Adipose tissue (tissue), 3 donors: Measurements from ENCODE around the gene KIF1A. TPM values are rescaled to one million over a fixed set of nuclear protein-coding genes. Genes with fewer than 3 reads are reported as not detected.

Experiments used
- H3K27ac ChIP-seq: one replicate; pipeline ENCODE4 v1.5.1; 2013; ENCODE audit warnings: low read depth, low read length
- WGBS, 3 donors: extraction: QIAGEN DNeasy Blood & Tissue Kit; methylation state at CpG; one replicate each; pipeline ENCODE4 v1.1.7; 2013; 5-methylcytosine and 5-hydroxymethylcytosine counted together
- polyA plus RNA-seq, 3 donors: library from polyadenylated mRNA; stranded (reverse); fragments of 200-250 nt; gene quantifications; one replicate each; pipeline ENCODE4 v1.2.3, GENCODE V29; 2013
- donor health status: healthy with polysubstance abuse.
- donor health status: Bipolar disorder and iron deficiency.
- donor health status: healthy.

KIF1A gene
- polyA plus RNA-seq, 3 donors, result 0.11 to 18.6 (median 0.18) TPM

- WGBS, 3 donors, result 81 to 88% (median 85%) methylated on average over 15 of the region's 15 CpGs
These were observed 3.7 kb upstream of the KIF1A start for GRCh38 chr2:240823449-240824336.

GRCh38 chr2:240822280-240822847, 2.3 kb upstream of the KIF1A start:
- WGBS, 3 donors, result 78 to 82% (median 80%) methylated on average over 4 of the region's 4 CpGs

More at GRCh38 chr2:240823449-240824336, 3.7 kb upstream of the KIF1A start:
- H3K27ac ChIP-seq, result no peak overlapping the region

GRCh38 chr2:240821429-240821778, 1.4 kb upstream of the KIF1A start:
- no peak overlapping the region for H3K27ac ChIP-seq
- WGBS, 3 donors, result 15 to 30% (median 16%) methylated on average over 7 of the region's 7 CpGs

More at GRCh38 chr2:240822280-240822847, 2.3 kb upstream of the KIF1A start:
- H3K27ac ChIP-seq, result no peak overlapping the region

GRCh38 chr2:240820607-240821428, 799 bp upstream of the KIF1A start:
- 2 to 3% (median 2%) methylated on average over 55 to 64 of the region's 64 CpGs for WGBS, 3 donors
- H3K27ac ChIP-seq, result no peak overlapping the region

- WGBS, 3 donors, result 1 to 2% (median 1%) methylated on average over 49 to 81 of the region's 81 CpGs
- H3K27ac ChIP-seq, result no peak overlapping the region
These were observed 727 bp downstream of the KIF1A start for GRCh38 chr2:240819126-240819857.

- whole genome bisulfite sequencing, 3 donors, result 19 to 23% (median 23%) methylated on average over 46 to 48 of the region's 48 CpGs
- H3K27ac ChIP-seq, result no peak overlapping the region
These were observed 1.5 kb downstream of the KIF1A start for GRCh38 chr2:240818293-240819125.

- WGBS, 3 donors, result 73 to 85% (median 85%) methylated on average over 18 to 19 of the region's 19 CpGs
- H3K27ac ChIP-seq, result no peak overlapping the region
These were observed 2.3 kb downstream of the KIF1A start for GRCh38 chr2:240817496-240818292.

- no peak overlapping the region for H3K27ac ChIP-seq
- 78 to 87% (median 84%) methylated on average over 12 of the region's 12 CpGs for WGBS, 3 donors
These were observed 3.2 kb downstream of the KIF1A start for GRCh38 chr2:240816584-240817495.

GRCh38 chr2:240815761-240816583, 4.0 kb downstream of the KIF1A start:
- H3K27ac ChIP-seq, result no peak overlapping the region
- 80 to 86% (median 86%) methylated on average over 9 of the region's 9 CpGs for WGBS, 3 donors

GRCh38 chr2:240814946-240815760, 4.9 kb downstream of the KIF1A start:
- H3K27ac ChIP-seq, result no peak overlapping the region

GRCh38 chr2:240814280-240814679, 5.7 kb downstream of the KIF1A start:
- 92 to 97% (median 93%) methylated on average over 4 of the region's 4 CpGs for WGBS, 3 donors
- H3K27ac ChIP-seq, result no peak overlapping the region

More at GRCh38 chr2:240814946-240815760, 4.9 kb downstream of the KIF1A start:
- 85 to 95% (median 91%) methylated on average over 11 of the region's 11 CpGs for WGBS, 3 donors

- no peak overlapping the region for H3K27ac ChIP-seq
- 93 to 95% (median 93%) methylated on average over 17 of the region's 17 CpGs for WGBS, 3 donors
These were observed 6.6 kb downstream of the KIF1A start for GRCh38 chr2:240813231-240813921.

- no peak overlapping the region for H3K27ac ChIP-seq
- WGBS, 3 donors, result 88 to 89% (median 89%) methylated on average over 20 of the region's 20 CpGs
These were observed 7.3 kb downstream of the KIF1A start for GRCh38 chr2:240812721-240813120.

GRCh38 chr2:240812301-240812680, 7.7 kb downstream of the KIF1A start:
- 95 to 96% (median 95%) methylated on average over 9 to 10 of the region's 10 CpGs for WGBS, 3 donors
- H3K27ac ChIP-seq, result no peak overlapping the region
